HG03066 (cell line): ENCODE results near the gene TSPY1.
"Not testable (repeated sequence)": the region's sequence is repeated elsewhere in the genome, so short reads cannot be mapped to it uniquely, and the experiment has no call there.

Experiments used
- ATAC-seq: cut with Tn5 transposase; IDR thresholded peaks from one replicate; pipeline ENCODE4 v1.9.1; 2021; ENCODE audit warnings: low read depth; ENCODE audit not compliant: unreplicated experiment

Gene TSPY1

GRCh38 chrY:9466655-9467054 is at the start of gene TSPY1:
TSPY1 (plus strand) TSS chrY:9466955; CDS start chrY:9467001, 46 bp downstream.
- not testable (repeated sequence) for ATAC-seq

- not testable (repeated sequence) for ATAC-seq
These were observed 20.2 kb downstream of the TSPY1 start, which contains the start of gene TSPY9 for GRCh38 chrY:9486967-9487366. TSPY9 (plus strand) TSS chrY:9487267; CDS start chrY:9487313, 46 bp downstream.

GRCh38 chrY:9504396-9504795 is 37.6 kb downstream of the TSPY1 start:
- not testable (repeated sequence) for ATAC-seq

- not testable (repeated sequence) for ATAC-seq
These were observed 49.5 kb downstream of the TSPY1 start for GRCh38 chrY:9516287-9516686.
